Pons (tissue), 1 donor: ENCODE results near the gene VMAC.
A peak's percentile ranks its signal among the peaks of the same experiment; 100 is the strongest.
"Not testable (repeated sequence)": the region's sequence is repeated elsewhere in the genome, so short reads cannot be mapped to it uniquely, and the experiment has no call there.

Source experiments
- DNase-seq: peaks from one replicate; pipeline ENCODE4 v3.0.0-alpha.2; 2016; ENCODE audit warnings: low spot score

The VMAC gene, protein sequence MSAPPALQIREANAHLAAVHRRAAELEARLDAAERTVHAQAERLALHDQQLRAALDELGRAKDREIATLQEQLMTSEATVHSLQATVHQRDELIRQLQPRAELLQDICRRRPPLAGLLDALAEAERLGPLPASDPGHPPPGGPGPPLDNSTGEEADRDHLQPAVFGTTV

DNA sequence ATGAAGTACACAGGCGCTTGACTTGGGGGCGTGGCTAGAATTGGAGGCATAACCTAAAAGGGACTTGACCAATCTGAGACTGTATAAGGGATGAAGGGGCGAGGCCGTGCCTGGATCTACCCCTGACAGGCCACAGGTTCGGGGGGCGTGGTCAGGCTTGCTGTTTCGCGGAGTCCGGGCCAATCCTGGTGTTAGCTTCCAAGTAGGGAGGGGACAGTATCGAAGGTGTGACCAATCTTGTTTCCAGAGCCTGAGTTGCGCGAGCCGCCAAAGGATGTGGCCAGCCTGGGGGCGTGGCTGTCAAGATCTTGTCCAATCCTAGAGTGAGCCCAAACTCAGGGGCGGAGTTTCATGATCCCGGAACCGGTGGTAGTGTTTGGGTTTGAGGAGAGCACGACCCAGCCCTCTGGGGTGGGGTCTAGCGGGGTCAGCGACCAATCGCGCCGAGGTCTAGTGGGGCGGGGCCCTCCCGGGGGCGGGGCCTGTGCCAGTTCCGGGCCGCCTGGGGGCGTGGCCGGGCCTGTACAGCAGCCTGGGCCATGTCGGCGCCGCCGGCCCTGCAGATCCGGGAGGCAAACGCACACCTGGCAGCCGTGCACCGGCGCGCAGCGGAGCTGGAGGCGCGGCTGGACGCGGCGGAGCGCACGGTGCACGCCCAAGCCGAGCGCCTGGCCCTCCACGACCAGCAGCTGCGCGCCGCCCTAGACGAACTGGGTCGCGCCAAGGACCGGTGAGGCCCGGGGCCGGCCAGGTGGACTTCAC lies at the start of gene VMAC:
Gene VMAC, plus strand, starts transcription at position 521 of the 762 bp plus-strand sequence. Its CDS starts 19 bp downstream, at position 540.
- DNase-seq: peak; percentile 100

DNA sequence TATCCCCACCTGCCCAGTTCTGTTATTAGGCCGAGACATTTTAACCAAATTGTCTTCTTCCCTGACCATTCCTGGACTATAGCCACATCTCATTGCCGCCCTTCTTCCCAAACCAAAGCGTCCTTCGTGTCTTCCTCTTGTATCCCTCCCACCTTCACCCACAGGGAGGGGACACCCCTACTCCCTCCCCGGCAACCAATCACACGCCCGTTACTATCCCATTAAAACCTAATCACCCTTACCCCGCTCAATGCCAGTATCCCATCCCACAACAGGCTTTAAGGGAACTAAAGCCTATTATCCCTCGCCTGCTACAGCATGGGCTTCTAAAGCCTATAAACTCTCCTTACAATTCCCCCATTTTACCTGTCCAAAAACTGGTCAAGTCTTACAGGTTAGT lies 49.5 kb upstream of the VMAC start:
- not testable (repeated sequence) for DNase-seq

DNA sequence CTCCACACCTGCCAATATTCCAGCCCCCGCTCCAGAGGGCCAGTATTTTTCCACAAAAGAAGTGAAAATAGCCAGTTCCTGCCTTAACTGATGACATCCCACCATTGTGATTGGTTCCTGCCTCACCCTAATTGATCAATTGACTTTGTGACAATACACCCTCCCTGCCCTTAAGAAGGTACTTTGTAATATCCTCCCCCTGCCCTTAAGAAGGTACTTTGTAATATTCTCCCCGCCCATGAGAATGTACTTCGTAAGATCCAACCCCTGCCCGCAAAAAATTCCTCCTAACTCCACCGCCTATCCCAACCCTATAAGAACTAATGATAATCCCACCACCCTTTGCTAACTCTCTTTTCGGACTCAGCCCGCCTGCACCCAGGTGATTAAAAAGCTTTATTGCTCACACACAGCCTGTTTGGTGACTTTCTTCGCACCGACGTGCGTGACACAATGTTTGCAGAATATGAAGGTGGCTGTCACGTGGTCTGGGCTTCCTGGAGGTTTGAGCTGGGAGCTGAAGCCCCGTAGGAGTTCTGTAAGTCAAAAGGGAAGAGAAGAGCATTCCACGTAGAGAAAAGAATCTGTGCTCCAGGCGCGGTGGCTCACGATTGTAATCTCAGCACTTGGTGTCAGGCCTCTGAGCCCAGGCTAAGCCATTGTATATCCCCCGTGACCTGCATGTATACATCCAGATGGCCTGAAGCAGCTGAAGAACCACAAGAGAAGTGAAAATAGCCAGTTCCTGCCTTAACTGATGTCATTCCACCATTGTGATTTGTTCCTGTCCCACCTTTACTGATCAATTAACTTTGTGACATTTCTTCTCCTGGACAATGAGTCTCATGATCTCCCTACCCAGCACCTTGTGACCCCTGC lies 47.2 kb upstream of the VMAC start:
- DNase-seq: no peak

DNA sequence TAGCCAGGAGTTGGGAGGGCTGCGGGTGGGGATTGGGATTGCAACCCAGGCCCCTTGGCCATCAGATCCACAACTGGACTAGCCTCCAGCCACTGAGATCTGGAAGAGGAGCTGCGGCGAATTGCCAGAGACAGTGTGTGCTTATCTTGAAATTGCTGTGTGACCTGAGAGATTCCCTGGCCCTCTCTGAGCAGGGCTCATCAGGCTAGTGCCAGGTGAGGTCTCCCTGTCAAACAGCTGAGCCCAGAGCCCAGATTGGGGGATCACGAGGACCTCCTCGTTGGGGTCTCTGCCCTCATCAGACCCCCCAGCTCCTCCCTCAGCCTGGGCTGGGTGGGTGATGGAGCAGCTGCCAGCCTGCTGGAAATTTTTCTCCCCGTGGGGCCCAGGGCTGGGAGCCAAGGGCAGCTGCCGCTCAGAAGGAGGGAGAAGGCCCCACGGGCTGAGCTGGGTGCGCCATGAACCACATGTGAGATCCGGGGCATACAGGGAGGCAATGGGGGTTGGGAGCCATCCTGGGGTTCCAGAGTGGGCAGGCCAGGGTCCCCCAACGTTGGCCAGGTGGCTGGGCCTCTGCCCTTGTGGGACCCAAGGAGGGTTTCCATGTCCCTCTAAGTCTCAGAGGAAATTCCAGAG lies 41.5 kb upstream of the VMAC start:
- no peak for DNase-seq

DNA sequence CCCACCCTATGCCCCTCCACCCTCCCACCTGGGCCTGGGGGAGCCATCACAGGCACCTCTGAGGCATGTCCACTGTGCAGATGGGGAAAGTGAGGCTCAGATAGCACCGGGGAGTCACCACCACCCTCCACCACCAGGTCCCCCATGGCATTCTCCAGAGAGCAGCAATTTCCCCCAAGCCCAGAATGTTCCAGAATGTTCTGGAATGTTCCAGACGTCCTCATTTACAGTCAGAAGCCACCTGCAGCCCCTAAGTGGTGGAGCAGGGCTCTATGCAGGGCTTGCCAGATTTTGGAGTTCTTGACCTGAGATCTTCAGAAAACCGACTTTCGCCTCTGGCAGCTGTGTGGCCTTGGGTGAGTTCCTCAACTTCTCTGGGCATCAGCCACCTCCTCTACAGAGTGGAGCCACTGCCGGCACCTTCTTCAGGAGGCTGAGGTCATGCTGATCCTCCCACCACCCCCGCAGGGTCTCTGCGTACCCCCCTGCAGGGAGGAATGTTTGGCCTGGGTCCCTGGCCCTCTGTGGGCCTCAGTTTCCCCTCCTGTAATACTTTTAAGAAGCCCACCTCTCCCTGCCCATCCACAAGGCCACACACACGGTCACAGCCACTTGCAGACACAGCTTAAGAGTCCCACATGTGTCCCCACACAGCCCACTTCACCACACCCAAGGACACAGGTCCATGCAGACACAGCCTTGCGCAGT lies 40.5 kb upstream of the VMAC start:
- DNase-seq: no peak

DNA sequence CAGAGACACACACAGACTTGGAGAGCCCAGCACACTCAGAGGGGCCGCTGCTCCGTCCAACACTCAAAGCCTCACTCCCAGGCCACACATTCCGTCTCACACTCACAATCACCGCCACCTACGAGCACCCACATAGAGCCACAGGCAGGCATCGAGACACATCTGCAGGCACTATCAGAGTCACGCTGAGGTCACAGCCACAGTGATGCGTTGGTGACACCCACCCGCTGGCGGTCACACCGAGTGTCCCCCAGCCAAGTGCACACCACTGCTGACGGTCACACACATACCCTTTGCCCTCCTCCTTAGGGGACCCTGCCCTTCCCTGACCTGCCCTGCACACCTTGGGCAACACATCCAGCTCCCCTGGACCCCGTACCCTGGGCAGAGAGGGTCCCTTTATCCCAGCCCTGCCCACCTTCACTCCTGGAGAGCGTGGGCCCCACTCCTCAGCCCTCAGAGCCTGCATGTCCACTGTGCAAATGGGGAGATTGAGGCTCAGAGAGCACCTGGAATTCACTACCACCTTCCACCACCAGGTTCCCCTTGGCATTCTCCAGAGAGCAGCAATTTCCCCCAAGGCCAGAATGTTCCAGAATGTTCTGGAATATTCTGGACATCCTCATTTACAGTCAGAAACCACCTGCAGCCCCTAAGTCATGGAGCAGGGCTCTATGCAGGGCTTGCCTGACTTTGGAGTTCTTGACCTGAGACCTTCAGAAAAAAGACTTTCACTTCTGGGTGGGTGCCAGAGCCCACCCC lies 39.8 kb upstream of the VMAC start:
- no peak for DNase-seq

DNA sequence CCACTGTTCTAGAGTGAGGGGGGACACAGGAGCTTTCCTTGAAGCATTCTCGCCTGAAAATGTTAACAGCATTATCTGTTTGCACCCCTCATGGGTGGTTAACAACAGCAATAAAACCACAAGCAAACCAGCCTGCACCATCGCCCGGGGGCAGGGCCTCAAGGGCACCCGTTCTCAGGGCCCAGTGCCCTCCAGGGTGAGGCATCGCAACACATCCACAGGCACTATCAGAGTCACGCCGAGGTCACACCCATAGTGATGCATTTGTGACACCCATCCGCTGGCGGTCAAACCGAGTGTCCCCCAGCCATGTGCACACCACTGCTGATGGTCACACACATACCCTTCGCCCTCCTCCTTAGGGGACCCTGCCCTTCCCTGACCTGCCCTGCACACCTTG lies 38.9 kb upstream of the VMAC start:
- DNase-seq: no peak

DNA sequence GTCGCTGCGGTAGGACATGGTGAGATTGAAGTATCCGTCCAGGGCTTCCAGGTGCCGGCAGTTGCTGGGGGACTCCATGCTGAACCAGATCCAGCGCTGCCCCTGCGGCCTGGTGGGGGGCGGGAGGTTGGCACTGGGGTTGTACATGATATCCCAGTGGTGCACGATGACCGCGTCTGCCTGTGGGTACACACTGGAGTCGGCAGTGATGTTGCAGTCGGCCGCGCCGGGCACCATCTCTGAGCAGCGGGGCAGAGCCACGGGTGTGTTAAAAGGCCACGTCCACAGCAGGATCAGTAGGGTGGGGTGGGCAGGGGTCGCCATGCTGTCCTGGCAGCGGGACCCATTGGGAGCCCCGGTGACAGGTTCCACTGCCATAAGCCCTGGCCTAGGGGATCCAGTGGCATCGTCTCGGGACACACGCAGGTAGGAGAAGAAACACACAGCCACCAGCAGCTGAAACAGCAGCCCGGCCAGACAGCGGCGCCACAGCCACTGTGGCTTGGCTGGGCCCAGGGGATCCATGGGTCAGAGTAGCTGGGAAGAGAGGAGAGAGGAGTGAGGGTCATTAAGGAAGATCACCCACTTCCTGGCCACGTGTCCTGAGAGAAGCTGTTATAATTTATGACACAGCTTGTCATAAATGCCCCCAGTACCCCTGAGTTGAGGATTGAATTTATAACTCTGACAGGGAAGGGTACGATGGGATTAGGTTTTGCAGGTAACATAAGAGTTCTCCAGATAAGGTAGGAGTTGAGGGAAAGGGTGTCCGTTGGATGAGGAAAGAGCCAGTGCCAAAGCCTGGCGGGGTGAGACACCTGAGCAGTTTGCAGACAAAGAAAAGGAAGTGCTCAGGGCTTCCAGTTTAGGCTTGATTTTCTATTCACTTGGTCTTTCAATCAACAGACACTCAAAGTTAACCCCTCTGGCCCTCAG lies 37.2 kb upstream of the VMAC start:
- DNase-seq: no peak

DNA sequence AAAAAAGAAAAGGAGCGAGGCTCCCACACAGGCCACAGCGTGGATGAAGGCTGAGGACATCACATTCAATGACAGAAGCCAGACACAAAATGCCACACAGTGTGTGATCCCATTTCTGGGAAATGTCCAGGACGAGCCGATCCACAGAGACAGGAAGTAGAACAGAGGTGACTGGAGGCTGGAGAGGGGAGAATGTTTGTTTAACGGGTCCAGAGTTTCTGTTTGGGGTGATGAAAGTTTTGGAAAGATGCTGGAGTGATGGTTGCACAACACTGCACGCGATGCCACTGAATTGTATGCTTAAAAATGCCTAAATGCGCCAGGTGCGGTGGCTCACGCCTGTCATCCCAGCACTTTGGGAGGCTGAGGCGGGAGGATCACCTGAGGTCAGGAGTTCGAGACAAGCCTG lies 33.7 kb upstream of the VMAC start:
- DNase-seq: no peak

DNA sequence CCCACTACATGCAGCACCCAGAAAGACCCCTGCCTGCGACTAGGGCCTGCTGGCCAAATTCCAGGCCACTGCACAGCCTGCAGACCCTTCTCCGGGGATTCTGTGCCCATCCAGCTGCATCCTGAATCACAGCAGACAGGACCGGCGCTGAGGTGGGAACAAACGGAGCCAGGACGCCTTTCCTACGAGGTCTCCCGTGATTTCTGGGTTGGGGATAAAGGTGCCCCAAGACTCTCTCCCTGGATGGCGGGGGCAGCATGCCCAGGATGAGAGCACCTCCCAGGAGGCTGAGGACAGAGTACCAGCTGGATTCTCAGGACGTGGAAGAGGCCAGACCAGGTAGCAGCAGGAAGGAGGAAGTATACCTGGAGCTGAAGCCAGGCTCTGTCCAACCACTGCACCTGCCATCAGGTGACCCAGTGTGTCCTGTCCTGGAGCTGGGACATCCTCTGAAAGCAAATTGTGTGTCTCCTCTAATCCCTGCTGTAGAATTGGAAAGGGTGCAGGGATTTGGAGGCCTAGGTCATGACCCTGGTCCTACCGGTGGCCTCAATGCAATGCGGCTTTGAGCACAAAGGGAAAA lies 31.0 kb upstream of the VMAC start:
- no peak for DNase-seq

DNA sequence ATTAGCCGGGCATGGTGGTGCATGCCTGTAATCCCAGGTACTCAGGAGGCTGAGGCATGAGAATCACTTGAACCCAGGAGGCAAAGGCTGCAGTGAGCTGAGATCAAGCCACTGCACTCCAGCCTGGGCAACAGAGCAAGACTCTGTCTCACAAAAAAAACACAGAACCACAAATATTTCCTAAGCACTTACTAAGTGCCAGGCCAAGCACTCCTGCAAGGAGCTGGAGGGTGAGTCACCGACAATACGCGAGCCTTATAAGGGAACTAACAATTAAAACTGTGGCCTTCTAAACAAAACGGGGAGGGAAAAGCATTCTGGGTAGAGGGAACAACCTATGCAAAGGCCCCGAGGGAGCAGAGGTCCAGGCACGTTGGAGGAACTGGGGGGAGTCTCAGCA lies 30.2 kb upstream of the VMAC start:
- not testable (repeated sequence) for DNase-seq

DNA sequence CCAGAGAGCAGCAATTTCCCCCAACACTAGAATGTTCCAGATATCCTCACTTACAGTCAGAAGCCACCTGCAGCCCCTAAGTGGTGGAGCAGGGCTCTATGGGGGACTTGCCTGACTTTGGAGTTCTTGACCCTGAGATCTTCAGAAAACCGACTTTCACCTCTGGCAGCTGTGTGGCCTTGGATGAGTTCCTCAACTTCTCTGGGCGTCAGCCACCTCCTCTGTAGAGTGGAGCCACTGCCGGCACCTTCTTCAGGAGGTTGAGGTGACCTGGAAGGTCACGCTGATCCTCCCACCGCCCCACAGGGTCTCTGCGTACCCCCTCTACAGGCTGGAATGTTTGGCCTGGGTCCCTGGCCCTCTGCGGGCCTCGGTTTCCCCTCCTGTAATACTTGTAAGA lies 27.2 kb upstream of the VMAC start:
- no peak for DNase-seq

DNA sequence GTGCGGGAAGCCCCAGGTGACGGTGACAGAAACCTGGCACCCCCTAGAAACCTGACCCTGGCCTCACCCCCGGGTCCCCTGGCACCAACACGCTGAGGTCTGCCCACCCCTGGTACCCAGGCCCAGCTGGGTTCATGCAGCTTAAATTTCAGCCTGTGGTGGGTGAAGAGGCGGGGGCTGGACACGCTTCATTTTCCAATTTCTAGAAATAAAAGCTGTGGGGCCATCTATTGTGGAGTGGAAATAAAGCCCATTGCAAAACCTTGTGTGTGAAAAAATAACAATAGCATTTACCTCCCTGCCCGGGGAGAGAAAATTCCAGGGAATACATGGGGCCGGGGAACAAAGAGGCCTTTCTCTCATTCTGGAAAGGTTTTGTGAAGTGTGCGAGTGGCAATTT lies 26.8 kb upstream of the VMAC start:
- no peak for DNase-seq

DNA sequence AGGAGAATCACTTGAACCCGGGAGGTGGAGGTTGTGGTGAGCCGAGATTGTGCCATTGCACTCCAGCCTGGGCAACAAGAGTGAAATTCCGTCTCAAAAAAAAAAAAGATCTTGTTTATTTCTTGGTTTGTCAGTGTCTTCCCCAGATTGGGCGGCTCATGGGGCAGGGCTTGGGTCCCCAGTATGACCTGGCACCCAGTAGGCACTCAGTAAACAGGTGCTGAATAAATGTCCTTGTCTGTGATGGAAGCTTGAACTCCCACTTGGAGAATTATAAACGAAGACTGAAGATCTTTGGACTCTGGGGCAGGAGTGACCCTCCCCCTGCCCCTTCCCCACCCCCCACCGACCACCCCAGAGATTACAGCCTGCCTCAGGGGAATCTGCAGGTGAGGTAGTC lies 24.5 kb upstream of the VMAC start:
- DNase-seq: no peak

DNA sequence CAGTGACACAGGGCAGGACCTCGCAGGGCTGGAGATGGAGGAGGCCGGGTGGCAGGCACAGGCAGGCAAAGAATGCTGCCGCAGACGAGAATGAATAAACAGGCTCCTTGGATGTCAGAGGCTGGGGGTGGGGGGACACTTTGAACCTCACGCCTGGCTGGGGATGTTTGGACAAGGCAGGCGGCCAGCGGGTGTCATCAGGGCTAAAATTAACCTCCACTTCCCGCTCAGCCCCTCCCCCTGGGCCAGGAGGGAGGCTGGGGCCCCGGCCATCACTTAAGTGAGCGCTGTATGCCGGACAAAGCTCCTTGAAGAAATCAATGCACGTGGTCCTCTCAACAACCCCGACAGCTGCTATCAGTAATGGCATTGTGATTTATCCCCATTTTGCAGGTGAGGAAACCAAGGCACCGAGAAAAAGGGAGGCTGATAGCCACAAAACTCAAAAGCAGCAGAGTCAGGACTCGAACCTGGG lies 24.0 kb upstream of the VMAC start:
- no peak for DNase-seq

DNA sequence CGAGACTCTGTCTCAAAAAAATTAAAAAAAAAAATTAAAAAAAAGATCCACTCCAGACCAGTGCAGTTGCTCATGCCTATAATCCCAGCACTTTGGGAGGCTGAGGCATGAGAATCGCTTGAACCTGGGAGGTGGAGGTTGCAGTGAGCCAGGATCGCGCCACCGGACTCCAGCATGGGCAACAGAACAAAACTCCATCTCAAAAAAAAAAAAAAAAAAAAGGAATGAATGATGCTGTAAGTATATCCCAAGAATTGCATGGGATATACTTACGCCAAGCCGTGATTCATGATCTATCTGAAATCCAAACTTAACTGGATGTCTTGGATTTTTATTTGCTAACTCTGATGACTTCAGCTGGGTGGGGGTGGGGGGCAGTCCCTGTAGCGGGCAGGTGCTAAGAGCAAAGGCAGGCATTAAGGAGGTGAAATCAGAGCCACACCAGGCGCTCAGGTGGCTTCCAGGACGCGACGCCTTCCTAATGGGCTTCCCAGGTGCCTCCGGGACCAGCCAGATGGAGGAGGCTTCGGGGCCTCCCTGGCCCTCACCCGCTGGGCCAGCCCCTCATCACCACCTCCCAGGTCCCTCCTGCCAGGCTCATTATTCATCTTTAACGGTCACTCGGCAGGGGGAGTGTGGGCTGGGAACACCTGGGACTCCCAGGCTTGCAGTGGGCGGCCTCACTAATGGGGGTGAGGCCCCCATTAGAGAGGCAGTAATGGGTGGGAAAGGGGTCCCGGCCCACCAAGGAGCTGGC lies 23.0 kb upstream of the VMAC start:
- DNase-seq: no peak

DNA sequence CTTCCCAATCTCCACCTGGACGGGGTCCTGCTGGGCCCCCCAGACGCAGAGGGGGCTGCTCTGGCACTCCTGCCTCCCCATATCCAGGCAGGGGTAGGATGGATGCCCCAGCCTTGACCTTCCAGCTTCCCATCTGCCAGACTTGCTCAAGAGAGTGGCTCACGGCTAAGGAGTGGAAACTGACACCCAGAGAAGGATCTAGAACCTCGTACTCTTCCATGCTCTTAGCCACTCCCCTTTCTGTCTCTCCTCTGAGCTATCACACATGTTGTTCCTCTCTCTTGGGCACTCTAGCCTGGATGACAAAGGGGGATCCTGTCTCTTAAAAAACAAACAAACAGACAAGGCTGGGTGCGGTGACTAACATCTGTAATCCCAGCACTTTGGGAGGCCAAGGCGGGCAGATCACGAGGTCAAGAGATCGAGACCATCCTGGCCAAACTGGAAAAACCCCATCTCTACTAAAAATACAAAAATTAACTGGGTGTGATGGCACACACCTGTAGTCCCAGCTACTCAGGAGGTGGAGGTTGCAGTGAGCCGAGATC lies 22.2 kb upstream of the VMAC start:
- no peak for DNase-seq

DNA sequence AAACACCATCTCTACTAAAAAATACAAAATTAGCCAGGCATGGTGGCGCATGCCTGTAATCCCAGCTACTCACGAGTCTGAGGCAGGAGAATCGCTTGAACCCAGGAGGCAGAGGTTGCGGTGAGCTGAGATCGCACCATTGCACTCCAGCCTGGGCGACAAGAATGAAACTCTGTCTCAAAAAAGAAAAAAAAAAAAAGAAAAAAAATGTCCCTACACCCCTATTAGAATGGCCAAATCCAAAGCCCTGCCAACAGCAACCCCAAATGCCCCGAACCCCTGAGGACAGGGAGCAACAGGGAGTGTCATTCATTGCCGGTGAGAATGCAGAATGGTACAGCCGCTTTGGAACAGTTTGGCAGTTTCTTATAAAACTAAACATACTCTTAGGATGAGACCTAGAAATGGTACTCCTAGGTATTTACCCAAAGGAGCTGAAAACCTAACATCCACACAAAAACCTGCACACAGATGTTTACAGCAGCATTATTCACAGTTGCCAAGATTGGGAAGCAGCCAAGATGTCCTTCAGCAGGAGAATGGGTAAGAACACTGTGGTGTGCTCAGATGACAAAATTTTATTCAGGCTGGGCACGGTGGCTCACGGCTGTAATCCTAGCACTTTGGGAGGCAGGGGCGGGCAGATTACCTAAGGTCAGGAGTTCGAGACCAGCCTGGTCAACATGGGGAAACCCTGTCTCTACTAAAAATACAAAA lies 21.4 kb upstream of the VMAC start:
- not testable (repeated sequence) for DNase-seq
